ENCODE results near the gene POC1A. TPM values are rescaled to one million over a fixed set of nuclear protein-coding genes. Genes with fewer than 3 reads are reported as not detected.

POC1A gene
- total and polyA plus RNA-seq, 9 donors = 3.1 to 7.5 (median 5.6) TPM

- Histone ChIP-seq H3K27ac (ENCODE audit: low read length) (no peak overlapping the region), H3K27me3 (ENCODE audit: control insufficient read depth, insufficient read depth, low read length) (no peaks in the 10 kb centered on the region), H3K36me3 (ENCODE audit: control insufficient read depth, insufficient read depth, low read length) (peaks cover 16% of the 10 kb centered on the region), H3K9me3 (replicated peaks; ENCODE audit: control insufficient read depth, low read depth, low read length) (no peaks in the 10 kb centered on the region), H3K4me3 (ENCODE audit: low read length) (no peak overlapping the region), H3K4me1 (ENCODE audit: control insufficient read depth, insufficient read depth, low read length) (peaks cover 32% of the 10 kb centered on the region)
- no peak for DNase-seq
- WGBS (ENCODE audit: insufficient coverage) = 88% methylated on average over 3 of the region's 3 CpGs
These were observed 42.8 kb upstream of the POC1A start for GRCh38 chr3:52196977-52197376.

GRCh38 chr3:52195823-52196331, 41.7 kb upstream of the POC1A start:
- peaks cover 32% of the 10 kb centered on the region for H3K4me1 ChIP-seq (ENCODE audit: control insufficient read depth, insufficient read depth, low read length)
- H3K27ac ChIP-seq (ENCODE audit: low read length) = peak overlapping the region; percentile 55
- WGBS (ENCODE audit: insufficient coverage) = 61% methylated on average over 10 of the region's 10 CpGs
- H3K4me3 ChIP-seq (ENCODE audit: low read length) = no peak overlapping the region
- H3K36me3 ChIP-seq (ENCODE audit: control insufficient read depth, insufficient read depth, low read length) = peaks cover 6% of the 10 kb centered on the region
- no peaks in the 10 kb centered on the region for H3K27me3 ChIP-seq (ENCODE audit: control insufficient read depth, insufficient read depth, low read length)
- DNase-seq = peak; percentile 69
- no peaks in the 10 kb centered on the region for H3K9me3 ChIP-seq (replicated peaks; ENCODE audit: control insufficient read depth, low read depth, low read length)

- no peaks in the 10 kb centered on the region for H3K27me3 ChIP-seq (ENCODE audit: control insufficient read depth, insufficient read depth, low read length)
These were observed 41.0 kb upstream of the POC1A start for GRCh38 chr3:52195291-52195597.

GRCh38 chr3:52194485-52195290, 40.5 kb upstream of the POC1A start:
- H3K9me3 ChIP-seq (replicated peaks; ENCODE audit: control insufficient read depth, low read depth, low read length) = no peaks in the 10 kb centered on the region
- H3K4me3 ChIP-seq (ENCODE audit: low read length) = no peak overlapping the region
- no peak overlapping the region for H3K27ac ChIP-seq (ENCODE audit: low read length)
- H3K27me3 ChIP-seq (ENCODE audit: control insufficient read depth, insufficient read depth, low read length) = no peaks in the 10 kb centered on the region
- peaks cover 4% of the 10 kb centered on the region for H3K36me3 ChIP-seq (ENCODE audit: control insufficient read depth, insufficient read depth, low read length)
- WGBS (ENCODE audit: insufficient coverage) = 68% methylated on average over 7 of the region's 14 CpGs
- H3K4me1 ChIP-seq (ENCODE audit: control insufficient read depth, insufficient read depth, low read length) = peaks cover 44% of the 10 kb centered on the region
- no peak for DNase-seq

More at GRCh38 chr3:52195291-52195597, 41.0 kb upstream of the POC1A start:
- Histone ChIP-seq H3K4me1 (ENCODE audit: control insufficient read depth, insufficient read depth, low read length) (peaks cover 38% of the 10 kb centered on the region), H3K27ac (ENCODE audit: low read length) (no peak overlapping the region), H3K36me3 (ENCODE audit: control insufficient read depth, insufficient read depth, low read length) (peaks cover 6% of the 10 kb centered on the region), H3K4me3 (ENCODE audit: low read length) (no peak overlapping the region), H3K9me3 (replicated peaks; ENCODE audit: control insufficient read depth, low read depth, low read length) (no peaks in the 10 kb centered on the region)
- no peak for DNase-seq
- 100% methylated on average over 1 of the region's 3 CpGs for WGBS (ENCODE audit: insufficient coverage)

- no peak overlapping the region for H3K4me3 ChIP-seq (ENCODE audit: low read length)
- H3K36me3 ChIP-seq (ENCODE audit: control insufficient read depth, insufficient read depth, low read length) = no peaks in the 10 kb centered on the region
- no peak overlapping the region for H3K27ac ChIP-seq (ENCODE audit: low read length)
- no peaks in the 10 kb centered on the region for H3K27me3 ChIP-seq (ENCODE audit: control insufficient read depth, insufficient read depth, low read length)
- 68% methylated on average over 12 of the region's 18 CpGs for WGBS (ENCODE audit: insufficient coverage)
- DNase-seq = peak; percentile 75
- H3K4me1 ChIP-seq (ENCODE audit: control insufficient read depth, insufficient read depth, low read length) = peaks cover 34% of the 10 kb centered on the region
- no peaks in the 10 kb centered on the region for H3K9me3 ChIP-seq (replicated peaks; ENCODE audit: control insufficient read depth, low read depth, low read length)
These were observed 38.8 kb upstream of the POC1A start for GRCh38 chr3:52193065-52193464.

GRCh38 chr3:52191663-52192062, 37.4 kb upstream of the POC1A start:
- H3K4me1 ChIP-seq (ENCODE audit: control insufficient read depth, insufficient read depth, low read length) = peaks cover 22% of the 10 kb centered on the region

GRCh38 chr3:52190294-52191074, 36.3 kb upstream of the POC1A start:
- H3K4me3 ChIP-seq (ENCODE audit: low read length) = no peak overlapping the region
- H3K36me3 ChIP-seq (ENCODE audit: control insufficient read depth, insufficient read depth, low read length) = no peaks in the 10 kb centered on the region
- peak; percentile 30 for DNase-seq
- H3K27ac ChIP-seq (ENCODE audit: low read length) = no peak overlapping the region
- no peaks in the 10 kb centered on the region for H3K27me3 ChIP-seq (ENCODE audit: control insufficient read depth, insufficient read depth, low read length)
- WGBS (ENCODE audit: insufficient coverage) = 45% methylated on average over 5 of the region's 9 CpGs
- H3K9me3 ChIP-seq (replicated peaks; ENCODE audit: control insufficient read depth, low read depth, low read length) = no peaks in the 10 kb centered on the region
- peaks cover 19% of the 10 kb centered on the region for H3K4me1 ChIP-seq (ENCODE audit: control insufficient read depth, insufficient read depth, low read length)

More at GRCh38 chr3:52191663-52192062, 37.4 kb upstream of the POC1A start:
- Histone ChIP-seq H3K36me3 (ENCODE audit: control insufficient read depth, insufficient read depth, low read length) (no peaks in the 10 kb centered on the region), H3K27me3 (ENCODE audit: control insufficient read depth, insufficient read depth, low read length) (no peaks in the 10 kb centered on the region), H3K9me3 (replicated peaks; ENCODE audit: control insufficient read depth, low read depth, low read length) (no peaks in the 10 kb centered on the region), H3K27ac (ENCODE audit: low read length) (no peak overlapping the region), H3K4me3 (ENCODE audit: low read length) (no peak overlapping the region)
- no peak for DNase-seq
- WGBS (ENCODE audit: insufficient coverage) = 67% methylated on average over 1 of the region's 4 CpGs

GRCh38 chr3:52188556-52188955, 34.3 kb upstream of the POC1A start:
- Histone ChIP-seq H3K4me1 (ENCODE audit: control insufficient read depth, insufficient read depth, low read length) (peaks cover 21% of the 10 kb centered on the region), H3K27ac (ENCODE audit: low read length) (no peak overlapping the region), H3K4me3 (ENCODE audit: low read length) (no peak overlapping the region), H3K36me3 (ENCODE audit: control insufficient read depth, insufficient read depth, low read length) (no peaks in the 10 kb centered on the region), H3K9me3 (replicated peaks; ENCODE audit: control insufficient read depth, low read depth, low read length) (no peaks in the 10 kb centered on the region), H3K27me3 (ENCODE audit: control insufficient read depth, insufficient read depth, low read length) (no peaks in the 10 kb centered on the region)
- 40% methylated on average over 1 of the region's 1 CpG for WGBS (ENCODE audit: insufficient coverage)
- DNase-seq = no peak

- Histone ChIP-seq H3K27me3 (ENCODE audit: control insufficient read depth, insufficient read depth, low read length) (no peaks in the 10 kb centered on the region), H3K9me3 (replicated peaks; ENCODE audit: control insufficient read depth, low read depth, low read length) (no peaks in the 10 kb centered on the region), H3K27ac (ENCODE audit: low read length) (no peak overlapping the region), H3K36me3 (ENCODE audit: control insufficient read depth, insufficient read depth, low read length) (no peaks in the 10 kb centered on the region), H3K4me1 (ENCODE audit: control insufficient read depth, insufficient read depth, low read length) (peaks cover 15% of the 10 kb centered on the region), H3K4me3 (ENCODE audit: low read length) (no peak overlapping the region)
- WGBS (ENCODE audit: insufficient coverage) = 86% methylated on average over 1 of the region's 9 CpGs
- no peak for DNase-seq
These were observed 32.5 kb upstream of the POC1A start for GRCh38 chr3:52186729-52187128.

GRCh38 chr3:52185837-52186236, 31.6 kb upstream of the POC1A start:
- peaks cover 14% of the 10 kb centered on the region for H3K4me1 ChIP-seq (ENCODE audit: control insufficient read depth, insufficient read depth, low read length)
- 89% methylated on average over 1 of the region's 3 CpGs for whole genome bisulfite sequencing (ENCODE audit: insufficient coverage)
- no peak for DNase-seq

More at GRCh38 chr3:52185837-52186236, 31.6 kb upstream of the POC1A start:
- Histone ChIP-seq H3K27ac (ENCODE audit: low read length) (no peak overlapping the region), H3K27me3 (ENCODE audit: control insufficient read depth, insufficient read depth, low read length) (no peaks in the 10 kb centered on the region), H3K36me3 (ENCODE audit: control insufficient read depth, insufficient read depth, low read length) (no peaks in the 10 kb centered on the region), H3K9me3 (replicated peaks; ENCODE audit: control insufficient read depth, low read depth, low read length) (no peaks in the 10 kb centered on the region), H3K4me3 (ENCODE audit: low read length) (no peak overlapping the region)

Data from muscle of leg (tissue), 11 donors.